SK-N-SH (cell line): ENCODE measurements around the gene ZBTB38. TPM values are rescaled to one million over a fixed set of nuclear protein-coding genes. Genes with fewer than 3 reads are reported as not detected.

Experiments used
- CTCF ChIA-PET: fragments of 300-600, 350-600 bp; formaldehyde crosslinking; extraction: SDS; loops from one replicate; lab custom pipeline; 2021; lab: Yijun Ruan, JAX
- POLR2A ChIA-PET: fragments of 350-600 bp; sonication (Branson Sonifier 250); formaldehyde crosslinking; extraction: SDS; loops from one replicate; lab custom pipeline; 2020; ENCODE audit warnings: antibody characterized with exemption, inconsistent platforms; lab: Yijun Ruan, JAX
- DNase-seq: peaks from one replicate; pipeline ENCODE4 v3.0.0; 2012
- H2AFZ ChIP-seq: fragments of 200-600 bp; sonication (generic); 2 replicates; pipeline ENCODE4 v1.8.1; 2016; ENCODE audit warnings: antibody characterized with exemption, mild to moderate bottlenecking, low read depth
- H3F3A ChIP-seq: fragments of 200-600 bp; sonication (generic); replicated peaks from 2 replicates; pipeline ENCODE3; 2016; ENCODE audit warnings: antibody characterized with exemption, mild to moderate bottlenecking; ENCODE audit not compliant: insufficient read depth
- H3K27ac ChIP-seq, 2 experiments: fragments of 200-500 bp in 1 of 2; fragments of 200-600 bp in 1 of 2; sonication (Bioruptor generic) in 1 of 2; sonication (generic), shearing (Covaris generic) in 1 of 2; 2 replicates each; pipeline versions ENCODE4 v1.5.1 to v1.6.1; 2014 to 2016; ENCODE audit warnings: low read depth in 2 of 2, inconsistent platforms in 1 of 2, low read length in 1 of 2, mild to moderate bottlenecking in 1 of 2, mixed read lengths in 1 of 2
- H3K27me3 ChIP-seq: fragments of 200-600 bp; sonication (generic), shearing (Covaris generic); 2 replicates; pipeline ENCODE4 v1.6.1; 2016; ENCODE audit warnings: mixed run types; ENCODE audit not compliant: insufficient read depth
- H3K36me3 ChIP-seq, 2 experiments: fragments of 200-500 bp in 1 of 2; fragments of 200-600 bp in 1 of 2; sonication (Bioruptor generic) in 1 of 2; sonication (generic) in 1 of 2; replicated peaks in 1 of 2; 2 replicates each; pipeline versions ENCODE3 to v1.5.1; 2014 to 2016; ENCODE audit warnings: low read length in 1 of 2, mild to moderate bottlenecking in 1 of 2; ENCODE audit not compliant: insufficient read depth in 2 of 2, control insufficient read depth in 1 of 2
- H3K4me1 ChIP-seq, 2 experiments: fragments of 200-500 bp in 1 of 2; fragments of 200-600 bp in 1 of 2; sonication (Bioruptor generic) in 1 of 2; sonication (generic), shearing (Covaris generic) in 1 of 2; 2 replicates each; pipeline versions ENCODE4 v1.5.1 to v1.6.1; 2014 to 2016; ENCODE audit warnings: low read depth in 1 of 2, low read length in 1 of 2, mixed run types in 1 of 2; ENCODE audit not compliant: insufficient read depth in 2 of 2, control insufficient read depth in 1 of 2
- H3K4me2 ChIP-seq: fragments of 200-600 bp; sonication (generic), shearing (Covaris generic); 2 replicates; pipeline ENCODE4 v1.6.1; 2017; ENCODE audit warnings: mixed run types
- H3K4me3 ChIP-seq, 2 experiments: fragments of 200-500 bp in 1 of 2; fragments of 200-600 bp in 1 of 2; sonication (Bioruptor generic) in 1 of 2; sonication (generic), shearing (Covaris generic) in 1 of 2; 2 replicates each; pipeline versions ENCODE4 v1.5.1 to v1.8.1; 2014 to 2016; ENCODE audit warnings: low read depth in 2 of 2, inconsistent platforms in 1 of 2, low read length in 1 of 2, mild to moderate bottlenecking in 1 of 2, mixed read lengths in 1 of 2, moderate library complexity in 1 of 2
- H3K79me2 ChIP-seq: fragments of 200-600 bp; sonication (generic); 2 replicates; pipeline ENCODE4 v1.8.1; 2017; ENCODE audit warnings: mild to moderate bottlenecking; ENCODE audit not compliant: insufficient read depth
- H3K9ac ChIP-seq: fragments of 200-600 bp; sonication (generic); 2 replicates; pipeline ENCODE4 v1.6.1; 2017; ENCODE audit warnings: mixed run types
- H3K9me2 ChIP-seq: fragments of 200-600 bp; sonication (generic); 2 replicates; pipeline ENCODE4 v1.6.1; 2017; ENCODE audit warnings: mixed run types
- H3K9me3 ChIP-seq: fragments of 200-600 bp; sonication (generic); 2 replicates; pipeline ENCODE4 v1.6.1; 2017; ENCODE audit warnings: mixed run types, mild to moderate bottlenecking, moderate library complexity
- H4K20me1 ChIP-seq: fragments of 200-600 bp; sonication (generic); 2 replicates; pipeline ENCODE4 v1.6.1; 2017; ENCODE audit warnings: mild to moderate bottlenecking, mixed run types; ENCODE audit not compliant: insufficient read depth
- FOSL2 ChIP-seq: IDR thresholded peaks from 2 replicates; pipeline ENCODE4 v1.4.0; 2012; ENCODE audit warnings: low read depth, mild to moderate bottlenecking, moderate library complexity, borderline replicate concordance
- FOXJ3 ChIP-seq: sonication (generic); formaldehyde crosslinking; IDR thresholded peaks from 2 replicates; pipeline ENCODE4 v1.5.1; 2020; ENCODE audit warnings: mild to moderate bottlenecking, missing genetic modification reagents
- FOXM1 ChIP-seq: IDR thresholded peaks from 2 replicates; pipeline ENCODE4 v1.4.0; 2012; ENCODE audit warnings: low read depth, mild to moderate bottlenecking
- JUND ChIP-seq: IDR thresholded peaks from 2 replicates; pipeline ENCODE4 v1.4.0; 2012
- MXI1 ChIP-seq: IDR thresholded peaks from 2 replicates; pipeline ENCODE4 v1.6.1; 2012; ENCODE audit warnings: mild to moderate bottlenecking, low read depth, low read length, improper control_type of control experiment
- NFIC ChIP-seq: IDR thresholded peaks from 2 replicates; pipeline ENCODE4 v1.4.0; 2012; ENCODE audit warnings: borderline replicate concordance
- RAD21 ChIP-seq: IDR thresholded peaks from 2 replicates; pipeline ENCODE4 v1.6.1; 2012; ENCODE audit warnings: mild to moderate bottlenecking, low read length
- RCOR1 ChIP-seq: fragments of 150-350 bp; IDR thresholded peaks from 2 replicates; pipeline ENCODE4 v1.6.1; 2017; ENCODE audit warnings: antibody characterized with exemption, low read length
- REST ChIP-seq: IDR thresholded peaks from 2 replicates; pipeline ENCODE4 v1.6.1; 2012; ENCODE audit warnings: mild to moderate bottlenecking, low read depth, low read length, moderate library complexity
- RFX5 ChIP-seq: IDR thresholded peaks from 2 replicates; pipeline ENCODE4 v1.6.1; 2012; ENCODE audit warnings: mild to moderate bottlenecking, improper control_type of control experiment, low read length
- TAF1 ChIP-seq: IDR thresholded peaks from 2 replicates; pipeline ENCODE4 v1.6.1; 2012; ENCODE audit warnings: low read depth, mild to moderate bottlenecking, low read length, moderate library complexity, borderline replicate concordance
- WGBS: methylation state at CpG from one replicate; pipeline ENCODE4 v1.1.6; 2017; ENCODE audit warnings: low lambda C conversion rate; 5-methylcytosine and 5-hydroxymethylcytosine counted together
- polyA plus RNA-seq, 3 experiments: library from polyadenylated mRNA; depleted of rRNA; stranded (reverse); fragments of >200 nt; gene quantifications; 2 replicates each; pipeline ENCODE4 v1.2.3, GENCODE V29; 2012
- TF ChIP-seq, protein P1 (sequence below): IDR thresholded peaks from 2 replicates; pipeline ENCODE4 v1.4.0; 2012; ENCODE audit warnings: low read depth

Gene ZBTB38
- polyA plus RNA-seq, 1 of the 3 experiments (the other 2 are of a cell fraction) = 10.1 TPM

GRCh38 chr3:141331377-141332318 lies 36.7 kb upstream of the ZBTB38 start (continued):
- no peak for TF ChIP-seq RFX5
- TF ChIP-seq, protein P1, sequence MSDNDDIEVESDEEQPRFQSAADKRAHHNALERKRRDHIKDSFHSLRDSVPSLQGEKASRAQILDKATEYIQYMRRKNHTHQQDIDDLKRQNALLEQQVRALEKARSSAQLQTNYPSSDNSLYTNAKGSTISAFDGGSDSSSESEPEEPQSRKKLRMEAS = peak; percentile 78
- no peak for TF ChIP-seq RCOR1
- 0 out of 2 replicates have a peak, but pooled peaks have one; percentile 20 for TF ChIP-seq TAF1
- peak; percentile 88 for TF ChIP-seq JUND
- TF ChIP-seq MXI1 = no peak
- TF ChIP-seq RAD21 = no peak
- TF ChIP-seq FOXM1 = peak; percentile 59; the same call in 1 of the 2 replicates
- peak; percentile 70 for TF ChIP-seq NFIC
- TF ChIP-seq REST = peak; percentile 42; the same call in 1 of the 2 replicates
- no peak for TF ChIP-seq FOXJ3 (CRISPR knock-in tag)
- TF ChIP-seq, all 33 proteins: peak for 12

GRCh38 chr3:141332416-141332815 lies 35.9 kb upstream of the ZBTB38 start:
- Histone ChIP-seq H3K79me2 (no peaks in the 10 kb centered on the region), H3K4me2 (peak overlapping the region; percentile 62; the same call in 1 of the 2 replicates), H3K9me3 (no peaks in the 10 kb centered on the region), H4K20me1 (no peaks in the 10 kb centered on the region), H3K27ac (peak overlapping the region in 1 of 2 experiments; percentile 87; a peak in 2 of 4 replicates), H2AFZ (no peak overlapping the region), H3K4me3 (no peak overlapping the region), H3F3A (peaks cover 19% of the 10 kb centered on the region), H3K4me1 (peaks cover 9 to 19% of the 10 kb centered on the region in 2 experiments; a peak in 3 of 4 replicates), H3K27me3 (no peaks in the 10 kb centered on the region), H3K9me2 (no peaks in the 10 kb centered on the region), H3K9ac (no peak overlapping the region), H3K36me3 (no peaks in the 10 kb centered on the region)
- DNase-seq = no peak
- ChIA-PET POLR2A (no interaction called here), CTCF (interaction anchor here (1.0 to 1.4 kb wide), 3 partner anchors 21 to 145 kb away, joined by 3 to 6 read pairs (median 4); no protein-coding TSS in a partner anchor)
- no peak for TF ChIP-seq FOSL2
- 67% methylated on average over 5 of the region's 5 CpGs for WGBS
